ENCODE results near the gene DGKD.
"Not testable (repeated sequence)": the region's sequence is repeated elsewhere in the genome, so short reads cannot be mapped to it uniquely, and the experiment has no call there.

Gene DGKD

GRCh38 chr2:233326500-233326899 lies 27.8 kb upstream of the DGKD start:
- no peaks in the 10 kb centered on the region for H3K9me3 ChIP-seq (ENCODE audit: low read length)
- peaks cover 10% of the 10 kb centered on the region for H3K4me1 ChIP-seq (ENCODE audit: insufficient read depth, low read length)
- peaks cover 42% of the 10 kb centered on the region for H3K27me3 ChIP-seq (ENCODE audit: insufficient read depth, low read length)
- no peaks in the 10 kb centered on the region for H3K36me3 ChIP-seq (ENCODE audit: insufficient read depth, low read length)
- no peak overlapping the region for H3K4me3 ChIP-seq (ENCODE audit: low read length)
- H2AFZ ChIP-seq (ENCODE audit: low read depth, low read length) = no peak overlapping the region

GRCh38 chr2:233328922-233329321 lies 25.4 kb upstream of the DGKD start:
- Histone ChIP-seq H3K4me3 (ENCODE audit: low read length) (no peak overlapping the region), H3K27me3 (ENCODE audit: insufficient read depth, low read length) (peaks cover 52% of the 10 kb centered on the region), H3K9me3 (ENCODE audit: low read length) (no peaks in the 10 kb centered on the region), H2AFZ (ENCODE audit: low read depth, low read length) (no peak overlapping the region), H3K36me3 (ENCODE audit: insufficient read depth, low read length) (no peaks in the 10 kb centered on the region), H3K4me1 (ENCODE audit: insufficient read depth, low read length) (peaks cover 10% of the 10 kb centered on the region)

GRCh38 chr2:233329489-233330135 lies 24.7 kb upstream of the DGKD start:
- Histone ChIP-seq H3K9me3 (ENCODE audit: low read length) (no peaks in the 10 kb centered on the region), H3K4me1 (ENCODE audit: insufficient read depth, low read length) (peaks cover 10% of the 10 kb centered on the region), H2AFZ (ENCODE audit: low read depth, low read length) (no peak overlapping the region), H3K36me3 (ENCODE audit: insufficient read depth, low read length) (no peaks in the 10 kb centered on the region), H3K27me3 (ENCODE audit: insufficient read depth, low read length) (peaks cover 54% of the 10 kb centered on the region), H3K4me3 (ENCODE audit: low read length) (no peak overlapping the region)

GRCh38 chr2:233331536-233331935 lies 22.8 kb upstream of the DGKD start:
- Histone ChIP-seq H3K4me3 (ENCODE audit: low read length) (no peak overlapping the region), H3K9me3 (ENCODE audit: low read length) (peaks cover under 1% of the 10 kb centered on the region), H2AFZ (ENCODE audit: low read depth, low read length) (no peak overlapping the region), H3K4me1 (ENCODE audit: insufficient read depth, low read length) (peaks cover 10% of the 10 kb centered on the region), H3K36me3 (ENCODE audit: insufficient read depth, low read length) (no peaks in the 10 kb centered on the region), H3K27me3 (ENCODE audit: insufficient read depth, low read length) (peaks cover 55% of the 10 kb centered on the region)

- H3K27me3 ChIP-seq (ENCODE audit: insufficient read depth, low read length) = peaks cover 50% of the 10 kb centered on the region
These were observed 22.2 kb upstream of the DGKD start for GRCh38 chr2:233332125-233332524.

GRCh38 chr2:233334915-233335314 lies 19.4 kb upstream of the DGKD start:
- no peak overlapping the region for H2AFZ ChIP-seq (ENCODE audit: low read depth, low read length)
- no peak overlapping the region for H3K4me3 ChIP-seq (ENCODE audit: low read length)
- H3K9me3 ChIP-seq (ENCODE audit: low read length) = peaks cover 3% of the 10 kb centered on the region
- peaks cover 3% of the 10 kb centered on the region for H3K4me1 ChIP-seq (ENCODE audit: insufficient read depth, low read length)
- no peaks in the 10 kb centered on the region for H3K36me3 ChIP-seq (ENCODE audit: insufficient read depth, low read length)
- H3K27me3 ChIP-seq (ENCODE audit: insufficient read depth, low read length) = peaks cover 61% of the 10 kb centered on the region

More at GRCh38 chr2:233332125-233332524, 22.2 kb upstream of the DGKD start:
- Histone ChIP-seq H3K36me3 (ENCODE audit: insufficient read depth, low read length) (no peaks in the 10 kb centered on the region), H2AFZ (ENCODE audit: low read depth, low read length) (no peak overlapping the region), H3K4me3 (ENCODE audit: low read length) (no peak overlapping the region), H3K4me1 (ENCODE audit: insufficient read depth, low read length) (peaks cover 10% of the 10 kb centered on the region), H3K9me3 (ENCODE audit: low read length) (peaks cover 2% of the 10 kb centered on the region)

- H3K27me3 ChIP-seq (ENCODE audit: insufficient read depth, low read length) = peaks cover 61% of the 10 kb centered on the region
- not testable (repeated sequence) for H2AFZ ChIP-seq (ENCODE audit: low read depth, low read length); H3K4me3 ChIP-seq (ENCODE audit: low read length); H3K36me3 ChIP-seq (ENCODE audit: insufficient read depth, low read length); H3K9me3 ChIP-seq (ENCODE audit: low read length); H3K4me1 ChIP-seq (ENCODE audit: insufficient read depth, low read length)
These were observed 18.2 kb upstream of the DGKD start for GRCh38 chr2:233336091-233336490.

- Histone ChIP-seq H3K4me1 (ENCODE audit: insufficient read depth, low read length) (no peaks in the 10 kb centered on the region), H3K27me3 (ENCODE audit: insufficient read depth, low read length) (peaks cover 56% of the 10 kb centered on the region), H2AFZ (ENCODE audit: low read depth, low read length) (no peak overlapping the region), H3K4me3 (ENCODE audit: low read length) (no peak overlapping the region), H3K9me3 (ENCODE audit: low read length) (peaks cover 7% of the 10 kb centered on the region), H3K36me3 (ENCODE audit: insufficient read depth, low read length) (no peaks in the 10 kb centered on the region)
These were observed 17.8 kb upstream of the DGKD start for GRCh38 chr2:233336541-233336940.

- Histone ChIP-seq H3K9me3 (ENCODE audit: low read length) (peaks cover 7% of the 10 kb centered on the region), H2AFZ (ENCODE audit: low read depth, low read length) (no peak overlapping the region), H3K36me3 (ENCODE audit: insufficient read depth, low read length) (no peaks in the 10 kb centered on the region), H3K4me1 (ENCODE audit: insufficient read depth, low read length) (no peaks in the 10 kb centered on the region), H3K4me3 (ENCODE audit: low read length) (no peak overlapping the region), H3K27me3 (ENCODE audit: insufficient read depth, low read length) (peaks cover 47% of the 10 kb centered on the region)
These were observed 16.2 kb upstream of the DGKD start for GRCh38 chr2:233338046-233338445.

- no peak overlapping the region for H3K4me3 ChIP-seq (ENCODE audit: low read length)
- peaks cover 7% of the 10 kb centered on the region for H3K9me3 ChIP-seq (ENCODE audit: low read length)
- H2AFZ ChIP-seq (ENCODE audit: low read depth, low read length) = no peak overlapping the region
- peaks cover 40% of the 10 kb centered on the region for H3K27me3 ChIP-seq (ENCODE audit: insufficient read depth, low read length)
- H3K4me1 ChIP-seq (ENCODE audit: insufficient read depth, low read length) = no peaks in the 10 kb centered on the region
- no peaks in the 10 kb centered on the region for H3K36me3 ChIP-seq (ENCODE audit: insufficient read depth, low read length)
These were observed 15.4 kb upstream of the DGKD start for GRCh38 chr2:233338812-233339368.

GRCh38 chr2:233339427-233339826 lies 14.9 kb upstream of the DGKD start:
- Histone ChIP-seq H3K4me1 (ENCODE audit: insufficient read depth, low read length) (no peaks in the 10 kb centered on the region), H3K9me3 (ENCODE audit: low read length) (peaks cover 7% of the 10 kb centered on the region), H3K36me3 (ENCODE audit: insufficient read depth, low read length) (no peaks in the 10 kb centered on the region), H3K4me3 (ENCODE audit: low read length) (no peak overlapping the region), H2AFZ (ENCODE audit: low read depth, low read length) (no peak overlapping the region), H3K27me3 (ENCODE audit: insufficient read depth, low read length) (peaks cover 34% of the 10 kb centered on the region)

GRCh38 chr2:233341296-233341695 lies 13.0 kb upstream of the DGKD start:
- no peak overlapping the region for H2AFZ ChIP-seq (ENCODE audit: low read depth, low read length)
- no peaks in the 10 kb centered on the region for H3K4me1 ChIP-seq (ENCODE audit: insufficient read depth, low read length)
- no peaks in the 10 kb centered on the region for H3K36me3 ChIP-seq (ENCODE audit: insufficient read depth, low read length)
- H3K9me3 ChIP-seq (ENCODE audit: low read length) = peaks cover 7% of the 10 kb centered on the region
- no peak overlapping the region for H3K4me3 ChIP-seq (ENCODE audit: low read length)
- peaks cover 22% of the 10 kb centered on the region for H3K27me3 ChIP-seq (ENCODE audit: insufficient read depth, low read length)

- H3K27me3 ChIP-seq (ENCODE audit: insufficient read depth, low read length) = peaks cover 25% of the 10 kb centered on the region
- H3K4me3 ChIP-seq (ENCODE audit: low read length) = no peak overlapping the region
- no peaks in the 10 kb centered on the region for H3K36me3 ChIP-seq (ENCODE audit: insufficient read depth, low read length)
- no peaks in the 10 kb centered on the region for H3K4me1 ChIP-seq (ENCODE audit: insufficient read depth, low read length)
- peaks cover 5% of the 10 kb centered on the region for H3K9me3 ChIP-seq (ENCODE audit: low read length)
- no peak overlapping the region for H2AFZ ChIP-seq (ENCODE audit: low read depth, low read length)
These were observed 12.0 kb upstream of the DGKD start for GRCh38 chr2:233342301-233342700.

All from neuron (in vitro differentiated cells).